Fibroblast of skin of abdomen (primary cell): ENCODE data around the gene TCF4.
A peak's percentile ranks its signal among the peaks of the same experiment; 100 is the strongest.

ENCODE experiments used
- DNase-seq: peaks from one replicate; pipeline ENCODE4 v3.0.0-alpha.2; 2013

TCF4 gene

GRCh38 chr18:55585920-55586561 lies 2.0 kb downstream of the TCF4 start:
- peak; percentile 39 for DNase-seq

DNA sequence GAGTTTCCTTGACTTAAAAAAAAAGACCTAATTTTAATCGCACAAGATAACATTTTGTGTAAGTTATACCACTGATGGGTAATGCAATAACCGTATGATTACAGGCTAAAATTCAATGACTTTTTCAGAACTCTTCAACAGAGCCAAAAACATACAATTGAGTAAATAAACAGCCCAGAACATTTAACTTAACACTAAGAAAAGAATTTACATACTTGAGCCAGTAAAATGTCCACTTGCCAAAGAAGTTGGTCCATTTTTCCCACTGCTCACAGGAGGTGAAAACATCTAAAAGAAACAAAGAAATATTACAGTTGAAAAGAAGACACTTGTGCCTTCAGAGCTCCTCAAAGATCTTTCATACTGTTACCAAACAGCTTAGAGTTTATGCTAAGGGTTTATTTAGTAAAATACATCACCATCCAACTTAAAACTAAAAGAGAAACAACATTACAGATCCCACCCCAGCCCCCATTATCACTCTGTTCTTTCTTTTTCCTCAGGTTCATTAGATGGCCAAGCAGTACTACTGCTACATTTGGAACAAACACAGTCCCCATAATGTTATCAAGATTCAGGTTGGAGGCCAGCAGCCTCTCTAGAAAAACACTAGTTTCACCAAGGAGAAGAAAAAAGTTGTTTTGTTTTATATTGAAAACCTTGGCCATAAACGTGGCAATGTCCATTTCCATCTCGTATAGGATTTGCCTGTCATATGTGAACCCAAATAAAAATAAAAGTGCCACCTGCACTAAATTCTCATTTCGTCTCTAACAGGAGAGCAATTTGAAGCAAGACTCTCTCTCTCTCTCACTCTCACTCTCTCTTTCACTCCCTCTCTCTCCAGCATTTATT lies 2.7 kb downstream of the TCF4 start:
- no peak for DNase-seq

- no peak for DNase-seq
Measured at GRCh38 chr18:55584201-55584600, 3.8 kb downstream of the TCF4 start.

GRCh38 chr18:55582325-55582724 lies 5.7 kb downstream of the TCF4 start:
- no peak for DNase-seq

GRCh38 chr18:55579501-55580270 lies 8.3 kb downstream of the TCF4 start:
- no peak for DNase-seq

DNA sequence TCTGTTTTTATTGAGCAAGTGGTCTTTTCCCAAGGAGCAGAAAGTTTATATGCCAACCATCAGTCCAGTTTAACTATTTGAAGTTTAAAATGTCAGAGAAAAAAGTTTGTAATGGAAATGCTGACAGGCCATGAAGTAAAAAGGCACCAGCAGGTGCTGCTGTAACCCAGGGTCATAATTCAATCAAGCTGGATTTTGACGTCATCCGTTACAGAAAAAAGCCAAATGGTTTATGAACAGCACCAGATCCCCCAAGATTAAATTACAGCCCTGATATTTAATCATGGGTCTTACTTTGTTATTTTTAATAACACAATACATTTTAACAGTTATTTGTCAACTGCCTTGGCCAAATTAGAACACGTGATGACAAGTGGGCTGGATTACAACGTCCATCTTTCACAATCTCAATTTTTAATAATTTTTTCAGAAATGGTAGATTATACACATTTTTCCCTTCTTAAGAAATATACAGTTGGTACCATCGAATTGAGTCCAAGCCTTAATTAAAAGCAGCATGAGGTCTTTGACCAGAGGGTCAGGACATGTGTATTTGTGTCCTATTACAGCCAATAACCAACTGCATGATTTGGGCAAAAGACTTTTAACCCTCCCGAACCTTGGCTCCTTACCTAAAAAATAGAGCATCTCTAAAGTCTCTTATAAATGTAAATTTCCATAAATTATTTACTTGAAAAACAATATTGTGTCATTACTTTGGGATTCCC lies 10.0 kb downstream of the TCF4 start:
- DNase-seq, result no peak

DNA sequence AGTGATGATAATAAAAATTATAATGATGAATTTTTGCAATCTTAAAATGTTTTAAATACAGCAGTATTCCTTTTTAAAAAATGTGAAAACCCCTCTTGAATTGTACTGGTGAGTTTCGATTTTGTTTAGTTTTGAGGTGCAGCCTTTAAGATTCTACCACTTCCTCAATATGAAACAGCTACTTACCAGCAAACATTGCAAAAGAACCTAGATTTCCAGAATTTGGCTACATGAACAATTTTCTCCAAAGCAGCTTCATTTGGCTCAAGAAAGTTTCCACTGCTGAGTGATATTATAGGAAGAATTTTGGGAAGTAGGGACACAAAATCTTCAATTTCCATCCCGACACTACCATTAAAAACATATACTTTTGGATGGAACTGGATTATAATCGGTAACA lies 12.0 kb downstream of the TCF4 start:
- no peak for DNase-seq

GRCh38 chr18:55575066-55575465 lies 12.9 kb downstream of the TCF4 start:
- no peak for DNase-seq

GRCh38 chr18:55573386-55573785 lies 14.6 kb downstream of the TCF4 start:
- DNase-seq, result no peak

DNA sequence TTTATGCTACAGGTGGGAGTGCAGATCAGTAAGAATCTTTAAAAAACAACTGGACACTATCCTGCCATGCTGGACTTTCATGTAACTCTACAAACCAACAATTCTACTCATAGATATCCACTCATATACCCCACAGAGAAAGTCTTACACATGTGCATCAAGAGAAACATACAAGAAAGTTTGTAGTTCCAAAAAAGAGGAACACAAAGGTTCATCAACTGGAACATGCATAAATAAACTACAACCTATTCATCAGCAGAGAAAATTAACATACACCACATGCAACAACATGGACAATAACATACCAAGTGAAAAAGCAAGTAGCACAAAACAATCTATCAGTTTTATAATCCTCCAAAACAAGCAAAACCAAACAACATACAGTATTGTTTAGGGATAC lies 17.0 kb downstream of the TCF4 start:
- no peak for DNase-seq

DNA sequence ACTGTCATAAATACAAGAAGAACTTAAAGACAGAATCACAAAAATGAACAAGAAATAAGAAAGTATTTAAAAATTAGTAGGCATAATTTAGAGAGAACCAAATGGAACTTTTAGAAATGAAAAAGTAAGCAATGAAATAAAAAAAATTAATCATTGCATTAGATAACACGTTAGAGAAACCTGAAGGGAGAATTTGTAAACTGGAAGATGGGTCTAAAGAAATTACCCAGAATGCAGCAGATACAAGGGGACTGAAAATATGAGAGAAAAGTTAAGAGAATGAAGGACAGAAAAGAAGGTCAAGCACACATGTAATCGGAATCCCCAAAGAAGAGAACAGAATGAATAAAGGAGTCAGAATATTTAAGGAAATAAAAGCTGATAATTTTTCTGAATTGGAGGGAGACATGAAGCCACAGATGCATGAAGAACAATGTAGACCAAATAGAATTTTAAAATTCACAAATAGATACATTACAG lies 21.5 kb downstream of the TCF4 start:
- no peak for DNase-seq

DNA sequence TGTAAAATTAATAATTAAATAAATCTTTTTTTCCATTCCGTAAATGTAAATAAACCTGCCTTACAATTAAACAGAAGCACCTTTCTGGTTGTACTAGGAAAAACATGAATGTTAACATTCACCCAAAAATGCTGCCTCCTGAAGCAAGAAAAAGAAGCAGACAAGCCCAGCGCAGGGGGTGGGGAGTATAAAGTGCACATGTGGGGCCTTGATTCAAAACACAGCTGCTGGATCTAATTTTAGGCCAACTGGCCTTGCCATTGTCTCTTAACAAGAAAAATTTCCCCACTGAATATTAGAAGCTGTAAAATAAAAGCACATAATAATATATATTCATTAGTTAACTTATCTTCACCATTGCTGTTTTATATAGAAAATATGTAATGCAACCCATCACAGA lies 28.3 kb downstream of the TCF4 start:
- no peak for DNase-seq

- no peak for DNase-seq
Measured at GRCh38 chr18:55557211-55557610, 30.8 kb downstream of the TCF4 start.

- DNase-seq, result no peak
Measured at GRCh38 chr18:55555395-55556027, 32.5 kb downstream of the TCF4 start.

DNA sequence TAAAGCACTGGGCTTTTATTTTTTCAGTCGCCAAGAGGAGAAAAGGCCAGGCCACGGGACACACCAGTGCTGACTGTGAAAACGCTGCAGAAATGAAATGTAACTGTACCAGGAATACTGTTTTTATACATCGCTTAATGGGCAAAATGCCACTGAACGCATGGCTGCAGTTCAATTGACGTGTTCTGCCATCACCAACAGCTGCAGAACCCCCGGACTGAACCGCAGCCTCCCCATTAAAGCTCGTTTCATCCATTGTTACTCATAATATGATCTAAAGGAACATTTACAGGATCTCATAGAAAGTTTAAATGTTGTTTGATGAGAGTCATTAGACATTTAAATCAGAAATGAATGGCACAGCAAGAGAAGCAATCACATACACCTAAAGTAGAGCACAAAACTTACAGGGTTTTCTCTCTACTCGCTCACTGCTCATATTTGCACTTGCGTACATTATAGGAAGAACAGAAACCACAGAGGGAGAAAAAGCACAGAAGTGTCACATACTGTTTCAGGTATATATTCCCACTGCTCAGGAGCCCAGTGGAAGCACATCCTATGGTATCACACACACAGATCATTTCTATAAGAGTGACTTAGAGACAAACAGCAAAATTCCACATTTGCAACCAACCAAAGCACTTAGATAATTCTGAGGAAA lies 35.3 kb downstream of the TCF4 start:
- peak; percentile 64 for DNase-seq

- DNase-seq, result no peak
Measured at GRCh38 chr18:55551227-55551626, 36.8 kb downstream of the TCF4 start.

- no peak for DNase-seq
Measured at GRCh38 chr18:55550471-55550870, 37.5 kb downstream of the TCF4 start.

- no peak for DNase-seq
Measured at GRCh38 chr18:55549474-55550104, 38.4 kb downstream of the TCF4 start.

GRCh38 chr18:55547705-55548056 lies 40.3 kb downstream of the TCF4 start:
- DNase-seq, result no peak

GRCh38 chr18:55546851-55547704 lies 40.9 kb downstream of the TCF4 start:
- peak; percentile 90 for DNase-seq
